Measurements from ENCODE around the gene SLC6A5. TPM values are rescaled to one million over a fixed set of nuclear protein-coding genes. Genes with fewer than 3 reads are reported as not detected.

Gene SLC6A5
- total RNA-seq, 1 experiment from 2014 or later, result not detected

DNA sequence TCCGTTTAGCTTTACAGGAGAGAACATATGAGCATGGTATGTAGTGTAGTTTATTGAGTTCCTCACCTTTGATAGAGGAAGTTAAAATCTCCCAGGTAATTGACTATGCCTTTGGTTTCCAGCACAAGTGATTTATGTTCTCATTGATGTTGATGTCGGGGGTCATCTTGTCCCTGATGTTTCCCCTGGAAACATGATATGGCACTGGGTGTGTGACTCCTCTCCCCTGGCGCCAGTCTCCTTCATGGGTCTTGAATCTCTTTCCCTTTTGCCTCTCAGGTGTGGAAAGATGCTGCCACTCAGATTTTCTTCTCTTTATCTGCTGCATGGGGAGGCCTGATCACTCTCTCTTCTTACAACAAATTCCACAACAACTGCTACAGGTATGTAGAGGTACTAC, 28.3 kb downstream of the SLC6A5 start:
- no peaks in the 10 kb centered on the region for H3K9me3 ChIP-seq (ENCODE audit: control insufficient read depth, insufficient read depth, low read depth, low read length)
- POLR2A ChIA-PET, result no interaction called here
- TF ChIP-seq TCF7L2 (IDR thresholded peaks at IDR 0.05; ENCODE audit: low read depth, low read length) (no peak), SIN3A (IDR thresholded peaks at IDR 0.05; ENCODE audit: borderline replicate concordance, insufficient read depth, low read depth, low read length) (no peak), POLR2AphosphoS5 (IDR thresholded peaks at IDR 0.05; ENCODE audit: low read depth, low read length) (no peak)
- TF ChIP-seq, protein P1, sequence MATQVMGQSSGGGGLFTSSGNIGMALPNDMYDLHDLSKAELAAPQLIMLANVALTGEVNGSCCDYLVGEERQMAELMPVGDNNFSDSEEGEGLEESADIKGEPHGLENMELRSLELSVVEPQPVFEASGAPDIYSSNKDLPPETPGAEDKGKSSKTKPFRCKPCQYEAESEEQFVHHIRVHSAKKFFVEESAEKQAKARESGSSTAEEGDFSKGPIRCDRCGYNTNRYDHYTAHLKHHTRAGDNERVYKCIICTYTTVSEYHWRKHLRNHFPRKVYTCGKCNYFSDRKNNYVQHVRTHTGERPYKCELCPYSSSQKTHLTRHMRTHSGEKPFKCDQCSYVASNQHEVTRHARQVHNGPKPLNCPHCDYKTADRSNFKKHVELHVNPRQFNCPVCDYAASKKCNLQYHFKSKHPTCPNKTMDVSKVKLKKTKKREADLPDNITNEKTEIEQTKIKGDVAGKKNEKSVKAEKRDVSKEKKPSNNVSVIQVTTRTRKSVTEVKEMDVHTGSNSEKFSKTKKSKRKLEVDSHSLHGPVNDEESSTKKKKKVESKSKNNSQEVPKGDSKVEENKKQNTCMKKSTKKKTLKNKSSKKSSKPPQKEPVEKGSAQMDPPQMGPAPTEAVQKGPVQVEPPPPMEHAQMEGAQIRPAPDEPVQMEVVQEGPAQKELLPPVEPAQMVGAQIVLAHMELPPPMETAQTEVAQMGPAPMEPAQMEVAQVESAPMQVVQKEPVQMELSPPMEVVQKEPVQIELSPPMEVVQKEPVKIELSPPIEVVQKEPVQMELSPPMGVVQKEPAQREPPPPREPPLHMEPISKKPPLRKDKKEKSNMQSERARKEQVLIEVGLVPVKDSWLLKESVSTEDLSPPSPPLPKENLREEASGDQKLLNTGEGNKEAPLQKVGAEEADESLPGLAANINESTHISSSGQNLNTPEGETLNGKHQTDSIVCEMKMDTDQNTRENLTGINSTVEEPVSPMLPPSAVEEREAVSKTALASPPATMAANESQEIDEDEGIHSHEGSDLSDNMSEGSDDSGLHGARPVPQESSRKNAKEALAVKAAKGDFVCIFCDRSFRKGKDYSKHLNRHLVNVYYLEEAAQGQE (IDR thresholded peaks at IDR 0.05; ENCODE audit: insufficient read depth in 1 of 2, low read depth in 2 of 2, low read length in 1 of 2), result no peak
- TF ChIP-seq, protein P2, sequence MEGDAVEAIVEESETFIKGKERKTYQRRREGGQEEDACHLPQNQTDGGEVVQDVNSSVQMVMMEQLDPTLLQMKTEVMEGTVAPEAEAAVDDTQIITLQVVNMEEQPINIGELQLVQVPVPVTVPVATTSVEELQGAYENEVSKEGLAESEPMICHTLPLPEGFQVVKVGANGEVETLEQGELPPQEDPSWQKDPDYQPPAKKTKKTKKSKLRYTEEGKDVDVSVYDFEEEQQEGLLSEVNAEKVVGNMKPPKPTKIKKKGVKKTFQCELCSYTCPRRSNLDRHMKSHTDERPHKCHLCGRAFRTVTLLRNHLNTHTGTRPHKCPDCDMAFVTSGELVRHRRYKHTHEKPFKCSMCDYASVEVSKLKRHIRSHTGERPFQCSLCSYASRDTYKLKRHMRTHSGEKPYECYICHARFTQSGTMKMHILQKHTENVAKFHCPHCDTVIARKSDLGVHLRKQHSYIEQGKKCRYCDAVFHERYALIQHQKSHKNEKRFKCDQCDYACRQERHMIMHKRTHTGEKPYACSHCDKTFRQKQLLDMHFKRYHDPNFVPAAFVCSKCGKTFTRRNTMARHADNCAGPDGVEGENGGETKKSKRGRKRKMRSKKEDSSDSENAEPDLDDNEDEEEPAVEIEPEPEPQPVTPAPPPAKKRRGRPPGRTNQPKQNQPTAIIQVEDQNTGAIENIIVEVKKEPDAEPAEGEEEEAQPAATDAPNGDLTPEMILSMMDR (IDR thresholded peaks at IDR 0.05), result no peak
- no peak overlapping the region for H3K27ac ChIP-seq (ENCODE audit: low read length)
- ATAC-seq (no peak), DNase-seq (ENCODE audit: low read depth, low spot score) (no peak)
- H3K4me3 ChIP-seq (ENCODE audit: low read depth in 2 of 2, low read length in 2 of 2), result no peak overlapping the region
- CTCF ChIA-PET, result no interaction called here
- H3K27me3 ChIP-seq (ENCODE audit: control insufficient read depth, insufficient read depth, low read length), result 0 out of 2 replicates have a peak, but pooled peaks cover 2% of the 10 kb centered on the region
- in situ Hi-C loops (cut with HindIII; ENCODE audit: low pct_unique_long_range_greater_than_20kb, low sequenced_read_pairs), result no loop called here
- no peaks in the 10 kb centered on the region for H3K36me3 ChIP-seq (ENCODE audit: control insufficient read depth, insufficient read depth, low read length)
- no peaks in the 10 kb centered on the region for H3K4me1 ChIP-seq (ENCODE audit: control insufficient read depth, insufficient read depth, low read length)
- no TSS peak for BruUV-seq (replicated peaks)
- intact Hi-C loops (cut with micrococcal nuclease; ENCODE audit: unreplicated experiment), result no loop called here

DNA sequence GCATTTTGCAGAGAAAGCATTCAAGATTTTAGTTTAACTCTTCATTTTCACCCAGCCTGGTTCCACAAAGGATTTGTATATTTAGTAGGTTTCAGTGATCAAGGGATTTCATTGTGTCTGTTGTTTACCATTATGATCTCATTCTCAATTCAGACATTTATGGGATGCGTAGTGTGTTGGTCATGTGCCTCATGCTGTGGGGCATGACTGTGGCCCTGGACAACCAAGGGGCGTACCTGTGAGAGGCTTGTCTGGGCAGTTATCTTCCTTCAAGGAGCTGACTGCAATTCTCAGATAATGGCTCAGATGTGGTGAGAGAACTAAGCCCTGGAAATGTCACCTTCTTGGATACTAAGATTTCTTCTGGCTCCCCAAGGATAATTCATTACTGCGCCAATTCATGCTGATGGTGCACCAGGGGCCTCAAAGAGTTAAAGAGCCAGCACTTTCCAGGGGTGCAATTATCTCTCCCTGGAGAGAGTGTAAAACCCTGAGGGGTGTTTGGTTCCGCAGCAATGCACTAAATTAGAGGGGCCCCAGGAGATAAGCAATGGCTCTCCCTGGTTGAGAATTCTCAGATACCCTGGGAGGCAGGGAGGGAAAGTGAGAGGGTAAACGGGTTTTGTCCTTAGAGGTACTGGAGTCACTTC, 32.2 kb downstream of the SLC6A5 start:
- no peaks in the 10 kb centered on the region for H3K4me1 ChIP-seq (ENCODE audit: control insufficient read depth, insufficient read depth, low read length)
- no peak for ATAC-seq
- H3K27me3 ChIP-seq (ENCODE audit: control insufficient read depth, insufficient read depth, low read length), result no peaks in the 10 kb centered on the region
- no peak overlapping the region for H3K4me3 ChIP-seq (ENCODE audit: low read depth in 2 of 2, low read length in 2 of 2)
- no peak overlapping the region for H3K27ac ChIP-seq (ENCODE audit: low read length)
- ChIA-PET CTCF (no interaction called here), POLR2A (no interaction called here)
- intact Hi-C loops (cut with micrococcal nuclease; ENCODE audit: unreplicated experiment) (no loop called here), in situ Hi-C loops (cut with HindIII; ENCODE audit: low pct_unique_long_range_greater_than_20kb, low sequenced_read_pairs) (no loop called here)
- H3K36me3 ChIP-seq (ENCODE audit: control insufficient read depth, insufficient read depth, low read length), result no peaks in the 10 kb centered on the region
- no peak for DNase-seq (ENCODE audit: low read depth, low spot score)
- H3K9me3 ChIP-seq (ENCODE audit: control insufficient read depth, insufficient read depth, low read depth, low read length), result no peaks in the 10 kb centered on the region
- TF ChIP-seq SIN3A (IDR thresholded peaks at IDR 0.05; ENCODE audit: borderline replicate concordance, insufficient read depth, low read depth, low read length) (no peak), TCF7L2 (IDR thresholded peaks at IDR 0.05; ENCODE audit: low read depth, low read length) (no peak)
- TF ChIP-seq, protein P1 (IDR thresholded peaks at IDR 0.05; ENCODE audit: insufficient read depth in 1 of 2, low read depth in 2 of 2, low read length in 1 of 2), result no peak
- TF ChIP-seq, protein P2 (IDR thresholded peaks at IDR 0.05), result no peak
- no TSS peak for BruUV-seq (replicated peaks)

All from Panc1 (cell line).